ENCODE data around the gene SOBP.

DNA sequence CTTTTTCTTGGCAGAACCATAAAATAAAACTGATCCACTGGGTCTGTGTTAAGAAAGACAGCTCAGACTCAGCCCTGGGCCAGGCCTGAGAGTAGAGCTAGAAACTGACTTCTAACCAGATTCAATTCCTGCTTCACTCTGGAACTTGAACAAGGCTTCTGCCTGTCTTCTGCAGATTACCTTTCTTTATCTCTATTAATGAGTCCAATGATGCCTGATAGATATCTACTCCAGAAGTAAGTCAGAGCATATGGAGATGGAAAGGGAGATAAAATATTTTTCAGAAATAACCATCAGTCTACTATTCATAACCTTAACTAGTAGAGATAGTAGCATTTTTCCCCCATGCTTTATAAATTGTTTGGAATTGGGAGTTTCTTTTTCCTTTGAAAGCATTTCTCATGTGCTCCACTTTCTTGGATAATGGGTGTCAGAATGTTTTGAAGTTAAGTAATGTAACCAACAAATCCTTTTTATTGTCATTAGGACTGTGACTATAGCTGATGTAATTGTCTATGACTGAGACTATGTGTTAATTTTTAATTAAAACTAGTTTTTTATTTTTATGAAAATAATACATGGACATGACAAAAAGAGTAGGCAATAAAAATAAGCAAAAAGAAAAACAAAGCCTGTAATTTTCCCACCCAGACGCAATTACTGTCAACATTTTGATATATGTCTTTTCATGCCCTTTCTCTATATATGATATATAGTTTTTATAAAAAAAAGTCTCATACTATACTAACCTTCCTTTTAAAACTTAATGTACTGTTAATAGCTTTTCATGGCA is 7.2 kb downstream of the SOBP start:
- TF ChIP-seq, protein P1, sequence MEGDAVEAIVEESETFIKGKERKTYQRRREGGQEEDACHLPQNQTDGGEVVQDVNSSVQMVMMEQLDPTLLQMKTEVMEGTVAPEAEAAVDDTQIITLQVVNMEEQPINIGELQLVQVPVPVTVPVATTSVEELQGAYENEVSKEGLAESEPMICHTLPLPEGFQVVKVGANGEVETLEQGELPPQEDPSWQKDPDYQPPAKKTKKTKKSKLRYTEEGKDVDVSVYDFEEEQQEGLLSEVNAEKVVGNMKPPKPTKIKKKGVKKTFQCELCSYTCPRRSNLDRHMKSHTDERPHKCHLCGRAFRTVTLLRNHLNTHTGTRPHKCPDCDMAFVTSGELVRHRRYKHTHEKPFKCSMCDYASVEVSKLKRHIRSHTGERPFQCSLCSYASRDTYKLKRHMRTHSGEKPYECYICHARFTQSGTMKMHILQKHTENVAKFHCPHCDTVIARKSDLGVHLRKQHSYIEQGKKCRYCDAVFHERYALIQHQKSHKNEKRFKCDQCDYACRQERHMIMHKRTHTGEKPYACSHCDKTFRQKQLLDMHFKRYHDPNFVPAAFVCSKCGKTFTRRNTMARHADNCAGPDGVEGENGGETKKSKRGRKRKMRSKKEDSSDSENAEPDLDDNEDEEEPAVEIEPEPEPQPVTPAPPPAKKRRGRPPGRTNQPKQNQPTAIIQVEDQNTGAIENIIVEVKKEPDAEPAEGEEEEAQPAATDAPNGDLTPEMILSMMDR (conservative IDR thresholded peaks at IDR 0.05) = no peak
- no peak for TF ChIP-seq EZH2 (IDR thresholded peaks at IDR 0.05; ENCODE audit: low read depth)

All from PC-9 (cell line).